Large intestine (tissue), 3 donors: ENCODE results near the gene RYR2. TPM values are rescaled to one million over a fixed set of nuclear protein-coding genes. Genes with fewer than 3 reads are reported as not detected.
A peak's percentile ranks its signal among the peaks of the same experiment; 100 is the strongest.
"Not testable (repeated sequence)": the region's sequence is repeated elsewhere in the genome, so short reads cannot be mapped to it uniquely, and the experiment has no call there.

Experiments
- DNase-seq, 2 donors: peaks; one replicate each; pipeline versions ENCODE4 v3.0.0 to v3.0.0-alpha.2; 2013
- H3K27ac ChIP-seq: one replicate; pipeline ENCODE4 v1.5.1; 2013; ENCODE audit warnings: low read length
- H3K27me3 ChIP-seq: 2 replicates; pipeline ENCODE4 v1.6.1; 2013; ENCODE audit warnings: low read length; ENCODE audit not compliant: control insufficient read depth, insufficient read depth
- H3K36me3 ChIP-seq: 2 replicates; pipeline ENCODE4 v1.6.1; 2013; ENCODE audit warnings: low read length; ENCODE audit not compliant: control insufficient read depth, insufficient read depth
- H3K4me1 ChIP-seq: one replicate; pipeline ENCODE4 v1.6.1; 2013; ENCODE audit warnings: low read length; ENCODE audit not compliant: control insufficient read depth, insufficient read depth
- H3K4me3 ChIP-seq: one replicate; pipeline ENCODE4 v1.5.1; 2013; ENCODE audit warnings: low read length
- H3K9me3 ChIP-seq: one replicate; pipeline ENCODE4 v1.6.1; 2013; ENCODE audit warnings: mild to moderate bottlenecking, low read depth, low read length, moderate library complexity; ENCODE audit not compliant: control insufficient read depth
- WGBS: methylation state at CpG from one replicate; pipeline ENCODE4 v1.1.5; 2013; ENCODE audit warnings: low lambda C conversion rate; ENCODE audit not compliant: insufficient coverage; 5-methylcytosine and 5-hydroxymethylcytosine counted together
- polyA plus RNA-seq: library from polyadenylated mRNA; unstranded; fragments of 120-200 nt; gene quantifications from one replicate; pipeline ENCODE4 v1.2.1, GENCODE V29; 2013

The RYR2 gene
- polyA plus RNA-seq, 1 donor, result 4.3 TPM

- H3K9me3 ChIP-seq, result no peaks in the 10 kb centered on the region
- H3K27ac ChIP-seq, result no peak overlapping the region
- H3K27me3 ChIP-seq, result no peaks in the 10 kb centered on the region
- no peaks in the 10 kb centered on the region for H3K36me3 ChIP-seq
- no peak overlapping the region for H3K4me3 ChIP-seq
- no peak for DNase-seq
- no peaks in the 10 kb centered on the region for H3K4me1 ChIP-seq
Observed at GRCh38 chr1:237138551-237138950, 96.6 kb downstream of the RYR2 start.

GRCh38 chr1:237139732-237140131, 97.7 kb downstream of the RYR2 start:
- 90% methylated on average over 6 of the region's 8 CpGs for WGBS

GRCh38 chr1:237140986-237141385, 99.0 kb downstream of the RYR2 start:
- H3K9me3 ChIP-seq, result no peaks in the 10 kb centered on the region
- H3K4me3 ChIP-seq, result no peak overlapping the region
- no peak overlapping the region for H3K27ac ChIP-seq
- H3K27me3 ChIP-seq, result no peaks in the 10 kb centered on the region
- no peaks in the 10 kb centered on the region for H3K4me1 ChIP-seq
- no peak for DNase-seq
- 100% methylated on average over 1 of the region's 1 CpG for WGBS
- H3K36me3 ChIP-seq, result no peaks in the 10 kb centered on the region

More at GRCh38 chr1:237139732-237140131, 97.7 kb downstream of the RYR2 start:
- no peak overlapping the region for H3K4me3 ChIP-seq
- H3K27me3 ChIP-seq, result no peaks in the 10 kb centered on the region
- no peak for DNase-seq
- no peaks in the 10 kb centered on the region for H3K36me3 ChIP-seq
- no peak overlapping the region for H3K27ac ChIP-seq
- no peaks in the 10 kb centered on the region for H3K4me1 ChIP-seq
- H3K9me3 ChIP-seq, result no peaks in the 10 kb centered on the region

GRCh38 chr1:237141502-237141901, 99.5 kb downstream of the RYR2 start:
- Histone ChIP-seq H3K27ac (no peak overlapping the region), H3K36me3 (no peaks in the 10 kb centered on the region), H3K4me1 (no peaks in the 10 kb centered on the region), H3K9me3 (no peaks in the 10 kb centered on the region), H3K27me3 (no peaks in the 10 kb centered on the region), H3K4me3 (no peak overlapping the region)
- WGBS, result no CpG with 5 or more reads among the region's 5 CpGs
- DNase-seq, result no peak

- Histone ChIP-seq H3K36me3 (no peaks in the 10 kb centered on the region), H3K27me3 (no peaks in the 10 kb centered on the region), H3K4me1 (no peaks in the 10 kb centered on the region), H3K27ac (peak overlapping the region; percentile 15), H3K4me3 (no peak overlapping the region), H3K9me3 (no peaks in the 10 kb centered on the region)
- DNase-seq, result no peak
- 83% methylated on average over 1 of the region's 4 CpGs for WGBS
Observed at GRCh38 chr1:237145379-237146135, 103.6 kb downstream of the RYR2 start.

GRCh38 chr1:237146241-237146640, 104.3 kb downstream of the RYR2 start:
- Histone ChIP-seq H3K27ac (peak overlapping the region; percentile 15), H3K27me3 (no peaks in the 10 kb centered on the region), H3K4me3 (no peak overlapping the region), H3K9me3 (no peaks in the 10 kb centered on the region), H3K4me1 (no peaks in the 10 kb centered on the region), H3K36me3 (no peaks in the 10 kb centered on the region)
- 100% methylated on average over 1 of the region's 7 CpGs for WGBS
- DNase-seq, result peak; percentile 37 to 47

- no peak for DNase-seq
- no CpG with 5 or more reads among the region's 3 CpGs for WGBS
- no peak overlapping the region for H3K27ac ChIP-seq
Observed at GRCh38 chr1:237149857-237150256, 107.9 kb downstream of the RYR2 start.

GRCh38 chr1:237151979-237152378, 110.0 kb downstream of the RYR2 start:
- no CpG with 5 or more reads among the region's 6 CpGs for WGBS
- not testable (repeated sequence) for H3K27ac ChIP-seq, H3K27me3 ChIP-seq

More at GRCh38 chr1:237149857-237150256, 107.9 kb downstream of the RYR2 start:
- no peak overlapping the region for H3K4me3 ChIP-seq
- H3K9me3 ChIP-seq, result no peaks in the 10 kb centered on the region
- H3K27me3 ChIP-seq, result no peaks in the 10 kb centered on the region
- H3K4me1 ChIP-seq, result no peaks in the 10 kb centered on the region
- no peaks in the 10 kb centered on the region for H3K36me3 ChIP-seq

GRCh38 chr1:237152506-237153335, 110.7 kb downstream of the RYR2 start:
- 92% methylated on average over 4 of the region's 5 CpGs for WGBS
- Histone ChIP-seq H3K4me1 (no peaks in the 10 kb centered on the region), H3K9me3 (no peaks in the 10 kb centered on the region), H3K36me3 (no peaks in the 10 kb centered on the region), H3K27ac (no peak overlapping the region), H3K4me3 (no peak overlapping the region), H3K27me3 (no peaks in the 10 kb centered on the region)
- no peak for DNase-seq

More at GRCh38 chr1:237151979-237152378, 110.0 kb downstream of the RYR2 start:
- not testable (repeated sequence) for DNase-seq, H3K9me3 ChIP-seq, H3K4me3 ChIP-seq, H3K36me3 ChIP-seq, H3K4me1 ChIP-seq

- H3K27ac ChIP-seq, result no peak overlapping the region
Observed at GRCh38 chr1:237154157-237154556, 112.2 kb downstream of the RYR2 start.

More at GRCh38 chr1:237154157-237154556, 112.2 kb downstream of the RYR2 start:
- Histone ChIP-seq H3K9me3 (no peaks in the 10 kb centered on the region), H3K27me3 (no peaks in the 10 kb centered on the region), H3K4me1 (no peaks in the 10 kb centered on the region), H3K4me3 (no peak overlapping the region), H3K36me3 (no peaks in the 10 kb centered on the region)
- WGBS, result no CpG with 5 or more reads among the region's 5 CpGs
- DNase-seq, result no peak
